Caco-2 (cell line): Measurements from ENCODE around the gene KLHL12. TPM values are rescaled to one million over a fixed set of nuclear protein-coding genes. Genes with fewer than 3 reads are reported as not detected.

ENCODE experiments used
- BruUV-seq: library from RNA; stranded (reverse); fragments of 400-500 nt; replicated peaks from 2 replicates; lab custom pipeline; 2021; lab: Mats Ljungman, UMichigan
- CTCF ChIA-PET: fragments of 300-600 bp; sonication (Branson Sonifier 250); formaldehyde crosslinking; loops from one replicate; lab custom pipeline; 2022; ENCODE audit warnings: antibody characterized with exemption; lab: Charles Lee
- POLR2A ChIA-PET: fragments of 300-600 bp; sonication (Branson Sonifier 250); formaldehyde crosslinking; loops from one replicate; lab custom pipeline; 2022; ENCODE audit warnings: antibody characterized with exemption; lab: Charles Lee
- DNase-seq, 2 experiments: peaks; one replicate each; pipeline versions ENCODE4 v3.0.0 to v3.0.0-alpha.2; 2020 to 2022
- H3K27me3 ChIP-seq: replicated peaks from 2 replicates; pipeline ENCODE4 v1.6.0; 2011; ENCODE audit warnings: low read length; ENCODE audit not compliant: control insufficient read depth, insufficient read depth
- H3K36me3 ChIP-seq: 2 replicates; pipeline ENCODE4 v1.5.1; 2011; ENCODE audit warnings: low read length; ENCODE audit not compliant: control insufficient read depth, insufficient read depth
- H3K4me1 ChIP-seq: fragments of 250-450 bp; sonication (Bioruptor Pico); 2 replicates; pipeline ENCODE4 v1.5.1; 2020; ENCODE audit warnings: mild to moderate bottlenecking
- H3K4me3 ChIP-seq: 2 replicates; pipeline ENCODE4 v1.5.1; 2011; ENCODE audit warnings: low read depth, mild to moderate bottlenecking, control low read depth, low read length
- H3K9me3 ChIP-seq: fragments of 250-450 bp; sonication (Bioruptor Pico); 2 replicates; pipeline ENCODE4 v1.5.1; 2020; ENCODE audit warnings: mild to moderate bottlenecking, moderate library complexity
- H3K27ac Mint-ChIP-seq: one replicate; pipeline ENCODE4 v1.8.0; 2022; ENCODE audit warnings: mixed read lengths; ENCODE audit not compliant: unreplicated experiment
- H3K27me3 Mint-ChIP-seq: one replicate; pipeline ENCODE4 v1.8.0; 2022; ENCODE audit warnings: mixed read lengths; ENCODE audit not compliant: insufficient read depth, unreplicated experiment
- H3K36me3 Mint-ChIP-seq: one replicate; pipeline ENCODE4 v1.8.0; 2022; ENCODE audit warnings: mild to moderate bottlenecking, mixed read lengths; ENCODE audit not compliant: insufficient read depth, unreplicated experiment
- H3K4me1 Mint-ChIP-seq: one replicate; pipeline ENCODE4 v1.8.0; 2022; ENCODE audit warnings: low read depth, mixed read lengths; ENCODE audit not compliant: unreplicated experiment
- H3K4me3 Mint-ChIP-seq: one replicate; pipeline ENCODE4 v1.8.0; 2022; ENCODE audit warnings: mild to moderate bottlenecking, moderate library complexity, mixed read lengths; ENCODE audit not compliant: unreplicated experiment
- H3K9me3 Mint-ChIP-seq: one replicate; pipeline ENCODE4 v1.8.0; 2022; ENCODE audit warnings: mixed read lengths; ENCODE audit not compliant: unreplicated experiment
- intact Hi-C: fragments of 100-400 bp; cut with micrococcal nuclease; formaldehyde crosslinking; loops from one replicate; pipeline ENCODE4 v1.10.0; 2022; ENCODE audit not compliant: unreplicated experiment
- total RNA-seq: library from RNA; stranded (reverse); gene quantifications from 2 replicates; pipeline ENCODE4 v1.2.3, GENCODE V29; 2022
- TF ChIP-seq, protein P1 (sequence below), 2 experiments: fragments of 200-600 bp in 1 of 2; IDR thresholded peaks; 1 replicate in 1 of 2; 2 replicates in 1 of 2; pipeline versions ENCODE4 v1.5.1 to v1.8.0; 2011 to 2022; ENCODE audit warnings: antibody characterized with exemption in 1 of 2, control low read depth in 1 of 2, inconsistent platforms in 1 of 2, low read depth in 1 of 2, low read length in 1 of 2, mild to moderate bottlenecking in 1 of 2, moderate library complexity in 1 of 2; ENCODE audit not compliant: insufficient read depth in 1 of 2, severe bottlenecking in 1 of 2, unreplicated experiment in 1 of 2

KLHL12 gene
- total RNA-seq, 1 experiment from 2014 or later, result 23.6 TPM

DNA sequence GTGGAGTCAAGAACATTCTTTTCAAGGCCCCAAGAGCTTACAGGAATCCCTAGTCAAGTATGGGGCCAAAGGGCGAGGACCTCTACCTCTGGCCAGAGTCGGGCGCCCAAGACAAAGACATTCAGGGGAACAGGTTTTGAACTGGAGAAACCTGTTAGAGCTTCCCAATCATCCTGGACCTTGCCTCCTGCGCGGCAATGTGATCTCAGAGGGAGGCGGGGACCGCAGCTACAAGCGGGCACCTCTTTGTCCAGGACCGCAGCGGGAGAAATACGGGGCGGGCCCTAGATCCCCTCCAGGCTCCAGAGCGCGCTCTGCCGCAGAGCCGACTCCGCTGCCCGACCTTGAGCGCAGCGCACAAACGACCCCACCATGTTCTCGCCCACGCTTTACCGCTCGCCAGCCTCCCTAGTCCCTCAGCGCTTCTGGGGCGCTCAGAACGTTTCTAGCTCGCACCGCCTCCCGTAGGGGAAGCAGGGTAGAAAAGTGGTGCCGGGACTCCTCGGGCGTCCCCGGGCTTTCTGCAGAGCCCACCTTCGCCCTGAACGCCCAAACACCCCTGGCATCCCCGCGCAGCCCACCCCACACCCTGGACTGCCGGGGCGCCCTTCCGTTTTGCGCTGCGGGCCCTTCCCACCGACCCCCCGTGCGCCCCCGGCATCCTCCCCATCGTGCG is 66.2 kb downstream of the KLHL12 start:
- intact Hi-C loops, result loop anchor here (1.0 to 5.0 kb wide), 6 partner anchors 28 to 136 kb away; partner anchors contain the start of genes ADIPOR1, KLHL12, PCAT6 and RABIF
- peaks cover 54% of the 10 kb centered on the region for H3K36me3 Mint-ChIP-seq
- H3K27me3 ChIP-seq, result no peaks in the 10 kb centered on the region
- H3K9me3 ChIP-seq, result no peaks in the 10 kb centered on the region
- peak overlapping the region; percentile 97 for H3K4me3 Mint-ChIP-seq
- H3K36me3 ChIP-seq, result peaks cover 4% of the 10 kb centered on the region
- peaks cover 44% of the 10 kb centered on the region for H3K4me1 Mint-ChIP-seq
- peak overlapping the region; percentile 95 for H3K27ac Mint-ChIP-seq
- H3K4me1 ChIP-seq, result peaks cover 67% of the 10 kb centered on the region
- TF ChIP-seq, protein P1, sequence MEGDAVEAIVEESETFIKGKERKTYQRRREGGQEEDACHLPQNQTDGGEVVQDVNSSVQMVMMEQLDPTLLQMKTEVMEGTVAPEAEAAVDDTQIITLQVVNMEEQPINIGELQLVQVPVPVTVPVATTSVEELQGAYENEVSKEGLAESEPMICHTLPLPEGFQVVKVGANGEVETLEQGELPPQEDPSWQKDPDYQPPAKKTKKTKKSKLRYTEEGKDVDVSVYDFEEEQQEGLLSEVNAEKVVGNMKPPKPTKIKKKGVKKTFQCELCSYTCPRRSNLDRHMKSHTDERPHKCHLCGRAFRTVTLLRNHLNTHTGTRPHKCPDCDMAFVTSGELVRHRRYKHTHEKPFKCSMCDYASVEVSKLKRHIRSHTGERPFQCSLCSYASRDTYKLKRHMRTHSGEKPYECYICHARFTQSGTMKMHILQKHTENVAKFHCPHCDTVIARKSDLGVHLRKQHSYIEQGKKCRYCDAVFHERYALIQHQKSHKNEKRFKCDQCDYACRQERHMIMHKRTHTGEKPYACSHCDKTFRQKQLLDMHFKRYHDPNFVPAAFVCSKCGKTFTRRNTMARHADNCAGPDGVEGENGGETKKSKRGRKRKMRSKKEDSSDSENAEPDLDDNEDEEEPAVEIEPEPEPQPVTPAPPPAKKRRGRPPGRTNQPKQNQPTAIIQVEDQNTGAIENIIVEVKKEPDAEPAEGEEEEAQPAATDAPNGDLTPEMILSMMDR (IDR thresholded peaks at IDR 0.05; ENCODE audit: insufficient read depth in 1 of 2, low read depth in 1 of 2, low read length in 1 of 2, severe bottlenecking in 1 of 2, unreplicated experiment in 1 of 2), result no peak
- ChIA-PET POLR2A (interaction anchor here (0.5 to 2.4 kb wide), 17 partner anchors 8 to 513 kb away, joined by 3 to 15 read pairs (median 4); partner anchors contain the start of genes KDM5B, KLHL12, PCAT6 and PPFIA4), CTCF (interaction anchor here (0.6 to 0.7 kb wide), 5 partner anchors 20 to 1214 kb away, joined by 3 to 5 read pairs (median 3); no protein-coding TSS in a partner anchor)
- peak overlapping the region; percentile 97 for H3K4me3 ChIP-seq
- no TSS peak for BruUV-seq
- DNase-seq, result peak; percentile 96 to 97
- H3K27me3 Mint-ChIP-seq, result no peaks in the 10 kb centered on the region
- H3K9me3 Mint-ChIP-seq, result no peaks in the 10 kb centered on the region

- H3K4me1 ChIP-seq, result peaks cover 67% of the 10 kb centered on the region
- ChIA-PET POLR2A (no interaction called here), CTCF (interaction anchor here (0.8 kb wide), 1 partner anchor 68 kb away, joined by 5 read pairs; the partner anchor contains the start of gene KLHL12)
- peaks cover 38% of the 10 kb centered on the region for H3K4me1 Mint-ChIP-seq
- no peaks in the 10 kb centered on the region for H3K27me3 ChIP-seq
- peaks cover 60% of the 10 kb centered on the region for H3K36me3 Mint-ChIP-seq
- H3K36me3 ChIP-seq, result peaks cover 11% of the 10 kb centered on the region
- H3K4me3 ChIP-seq, result no peak overlapping the region
- TF ChIP-seq, protein P1 (IDR thresholded peaks at IDR 0.05; ENCODE audit: insufficient read depth in 1 of 2, low read depth in 1 of 2, low read length in 1 of 2, severe bottlenecking in 1 of 2, unreplicated experiment in 1 of 2), result no peak
- no peaks in the 10 kb centered on the region for H3K9me3 Mint-ChIP-seq
- no peaks in the 10 kb centered on the region for H3K27me3 Mint-ChIP-seq
- DNase-seq, result no peak
- H3K27ac Mint-ChIP-seq, result peak overlapping the region; percentile 95
- BruUV-seq, result no TSS peak
- peak overlapping the region; percentile 97 for H3K4me3 Mint-ChIP-seq
- no peaks in the 10 kb centered on the region for H3K9me3 ChIP-seq
- intact Hi-C loops, result no loop called here
These were observed 68.1 kb downstream of the KLHL12 start for GRCh38 chr1:202858789-202859414.

- Histone ChIP-seq H3K9me3 (no peaks in the 10 kb centered on the region), H3K4me1 (peaks cover 62% of the 10 kb centered on the region), H3K27me3 (no peaks in the 10 kb centered on the region), H3K4me3 (no peak overlapping the region), H3K36me3 (peaks cover 11% of the 10 kb centered on the region)
- Mint-ChIP-seq H3K9me3 (no peaks in the 10 kb centered on the region), H3K36me3 (peaks cover 60% of the 10 kb centered on the region), H3K27me3 (no peaks in the 10 kb centered on the region), H3K27ac (peak overlapping the region; percentile 95), H3K4me1 (peaks cover 33% of the 10 kb centered on the region), H3K4me3 (peak overlapping the region; percentile 97)
- ChIA-PET POLR2A (no interaction called here), CTCF (interaction anchor here (0.8 kb wide), 1 partner anchor 69 kb away, joined by 5 read pairs; the partner anchor contains the start of gene KLHL12)
- intact Hi-C loops, result no loop called here
- BruUV-seq, result no TSS peak
- no peak for DNase-seq
- TF ChIP-seq, protein P1 (IDR thresholded peaks at IDR 0.05; ENCODE audit: insufficient read depth in 1 of 2, low read depth in 1 of 2, low read length in 1 of 2, severe bottlenecking in 1 of 2, unreplicated experiment in 1 of 2), result no peak
These were observed 68.7 kb downstream of the KLHL12 start for GRCh38 chr1:202858331-202858730.
